K562 (cell line): ENCODE results near the gene EIF1B. TPM values are rescaled to one million over a fixed set of nuclear protein-coding genes. Genes with fewer than 3 reads are reported as not detected.

ENCODE experiments used
- ASH1L ChIP-seq: fragments of 450-650 bp; IDR thresholded peaks from 2 replicates; pipeline ENCODE4 v1.6.1; 2018; ENCODE audit warnings: borderline replicate concordance, mild to moderate bottlenecking, low read depth; ENCODE audit not compliant: partially characterized antibody
- BRCA1 ChIP-seq, 2 experiments: fragments of 450-650 bp in 1 of 2; sonication (generic) in 1 of 2; formaldehyde crosslinking in 1 of 2; IDR thresholded peaks; 2 replicates each; pipeline versions ENCODE4 v1.5.0 to v1.6.1; 2017 to 2020; ENCODE audit warnings: mild to moderate bottlenecking in 1 of 2, missing genetic modification reagents in 1 of 2
- CBX3 ChIP-seq, 2 experiments: IDR thresholded peaks; 1 replicate in 1 of 2; 2 replicates in 1 of 2; pipeline ENCODE4 v1.6.1; 2012; ENCODE audit warnings: inconsistent platforms in 2 of 2, low read length in 2 of 2, borderline replicate concordance in 1 of 2, control low read depth in 1 of 2
- CREB3 ChIP-seq: fragments of 450-650 bp; conservative IDR thresholded peaks from 2 replicates; pipeline ENCODE4 v1.6.1; 2016; ENCODE audit warnings: missing genetic modification characterization, low read depth, mild to moderate bottlenecking, missing compliant biosample characterization, moderate library complexity
- ELF2 ChIP-seq: fragments of 250-450 bp; sonication (Bioruptor Pico); IDR thresholded peaks from 2 replicates; pipeline ENCODE4 v1.5.0; 2021; ENCODE audit warnings: mild to moderate bottlenecking
- GTF2E2 ChIP-seq: fragments of 200-800 bp; sonication (Bioruptor generic); IDR thresholded peaks from 2 replicates; pipeline ENCODE4 v1.6.1; 2016; ENCODE audit warnings: missing genetic modification characterization, missing compliant biosample characterization
- HDAC1 ChIP-seq, 2 experiments: fragments of 450-650 bp; IDR thresholded peaks; 2 replicates each; pipeline ENCODE4 v1.6.1; 2016 to 2017; ENCODE audit warnings: inconsistent platforms in 1 of 2, mild to moderate bottlenecking in 1 of 2, moderate library complexity in 1 of 2
- HDGF ChIP-seq: fragments of 450-650 bp; IDR thresholded peaks from 2 replicates; pipeline ENCODE4 v1.6.1; 2016
- HNRNPLL ChIP-seq: fragments of 200-400 bp; formaldehyde crosslinking; IDR thresholded peaks from 2 replicates; pipeline ENCODE4 v1.6.1; 2017; ENCODE audit warnings: low read length, low read depth, mild to moderate bottlenecking; ENCODE audit not compliant: poor library complexity, severe bottlenecking
- KLF1 ChIP-seq: fragments of 450-650 bp; IDR thresholded peaks from 2 replicates; pipeline ENCODE4 v1.6.1; 2016; ENCODE audit warnings: missing genetic modification characterization, missing compliant biosample characterization
- MBD2 ChIP-seq: sonication (generic); IDR thresholded peaks from 2 replicates; pipeline ENCODE4 v1.6.1; 2016; ENCODE audit warnings: low read depth, borderline replicate concordance
- MEIS2 ChIP-seq: fragments of 450-650 bp; IDR thresholded peaks from 2 replicates; pipeline ENCODE4 v1.6.1; 2014; ENCODE audit warnings: mild to moderate bottlenecking; ENCODE audit not compliant: partially characterized antibody
- MTF1 ChIP-seq: fragments of 250-450 bp; sonication (Bioruptor Pico); IDR thresholded peaks from 2 replicates; pipeline ENCODE4 v1.9.0; 2021; ENCODE audit warnings: moderate library complexity, mild to moderate bottlenecking, inconsistent platforms, borderline replicate concordance
- PRMT5 ChIP-seq: sonication (generic); formaldehyde crosslinking; IDR thresholded peaks from 2 replicates; pipeline ENCODE4 v1.5.0; 2020; ENCODE audit warnings: missing genetic modification reagents
- RBM34 ChIP-seq: fragments of 200-400 bp; formaldehyde crosslinking; IDR thresholded peaks from 2 replicates; pipeline ENCODE4 v1.6.1; 2018; ENCODE audit warnings: low read length, borderline replicate concordance; ENCODE audit not compliant: insufficient read depth
- RFX7 ChIP-seq: fragments of 250-450 bp; sonication (Bioruptor Pico); IDR thresholded peaks from 2 replicates; pipeline ENCODE4 v1.5.1; 2021; ENCODE audit warnings: mild to moderate bottlenecking
- SAFB ChIP-seq: fragments of 200-400 bp; formaldehyde crosslinking; IDR thresholded peaks from 2 replicates; pipeline ENCODE4 v1.6.1; 2017; ENCODE audit warnings: low read depth, low read length, borderline replicate concordance
- SNIP1 ChIP-seq: fragments of 450-650 bp; IDR thresholded peaks from 2 replicates; pipeline ENCODE4 v1.7.1; 2017; ENCODE audit warnings: low read depth, mild to moderate bottlenecking
- SRSF9 ChIP-seq: fragments of 200-400 bp; formaldehyde crosslinking; IDR thresholded peaks from 2 replicates; pipeline ENCODE4 v1.6.1; 2017; ENCODE audit warnings: low read depth, low read length, borderline replicate concordance
- STAT5B ChIP-seq: fragments of 250-450 bp; sonication (Bioruptor Pico); IDR thresholded peaks from 2 replicates; pipeline ENCODE4 v1.8.0; 2021; ENCODE audit warnings: mild to moderate bottlenecking, inconsistent platforms
- U2AF1 ChIP-seq: fragments of 200-400 bp; formaldehyde crosslinking; optimal IDR thresholded peaks from 2 replicates; pipeline ENCODE3; 2017; ENCODE audit warnings: mild to moderate bottlenecking, low read depth, low read length, moderate library complexity
- ZFPM2 ChIP-seq: fragments of 250-450 bp; sonication (Bioruptor Pico); IDR thresholded peaks from 2 replicates; pipeline ENCODE4 v1.5.1; 2022; ENCODE audit warnings: mild to moderate bottlenecking
- ZKSCAN8 ChIP-seq: fragments of 200-800 bp; sonication (Bioruptor generic); IDR thresholded peaks from 2 replicates; pipeline ENCODE4 v1.6.1; 2016; ENCODE audit warnings: missing genetic modification characterization, missing compliant biosample characterization
- ZNF121 ChIP-seq: sonication (generic); formaldehyde crosslinking; conservative IDR thresholded peaks from 2 replicates; pipeline ENCODE4 v1.8.0; 2022; ENCODE audit warnings: missing genetic modification reagents
- ZNF165 ChIP-seq: fragments of 250-450 bp; sonication (Bioruptor Pico); IDR thresholded peaks from 2 replicates; pipeline ENCODE4 v1.4.0; 2020; ENCODE audit warnings: borderline replicate concordance
- ZNF175 ChIP-seq: fragments of 200-800 bp; sonication (Bioruptor generic); IDR thresholded peaks from 2 replicates; pipeline ENCODE4 v1.6.1; 2016; ENCODE audit warnings: low read depth, mild to moderate bottlenecking, missing genetic modification characterization, missing compliant biosample characterization
- ZNF644 ChIP-seq: fragments of 200-800 bp; sonication (Bioruptor generic); IDR thresholded peaks from 2 replicates; pipeline ENCODE4 v1.6.1; 2016; ENCODE audit warnings: low read depth, missing genetic modification characterization, missing compliant biosample characterization
- ZNF655 ChIP-seq: fragments of 250-450 bp; sonication (Bioruptor Pico); IDR thresholded peaks from 2 replicates; pipeline ENCODE4 v1.5.0; 2021
- ZZZ3 ChIP-seq: fragments of 450-650 bp; IDR thresholded peaks from 2 replicates; pipeline ENCODE4 v1.6.1; 2016; ENCODE audit warnings: antibody characterized with exemption, mild to moderate bottlenecking, moderate library complexity
- polyA plus RNA-seq, 8 experiments: library from polyadenylated mRNA; depleted of rRNA in 4 of 8; stranded (reverse) in 5 of 8; unstranded in 3 of 8; fragments of >200 nt; fragmentation: Nextera tagmentation in 2 of 8; fragmentation: Illumina TruSeq in 1 of 8; extraction: Ambion mirVana in 2 of 8; extraction: Trizol in 1 of 8; gene quantifications; 2 replicates each; pipeline versions ENCODE4 v1.2.1 to v1.2.3, GENCODE V29; 2011 to 2014; ENCODE audit warnings: inconsistent platforms in 1 of 8, missing spikeins in 1 of 8
- total RNA-seq, 7 experiments: library from RNA; depleted of rRNA in 6 of 7; stranded (reverse); fragments of >200 nt in 6 of 7; fragmentation: Illumina TruSeq in 2 of 7; extraction: Trizol in 2 of 7; gene quantifications; 2 replicates each; pipeline versions ENCODE4 v1.2.1 to v1.2.3, GENCODE V29; 2011 to 2021; ENCODE audit warnings: low replicate concordance in 1 of 7

EIF1B gene
- total and polyA plus RNA-seq, 9 of the 15 experiments (the other 6 are each of a cell fraction or from before 2014, with no cell fraction given): 18.1 to 184 (median 78.9) TPM

- TF ChIP-seq MEIS2 (no peak), ZKSCAN8 (CRISPR knock-in tag) (0 out of 2 replicates have a peak, but pooled peaks have one; percentile 61), RFX7 (no peak), MTF1 (CRISPR knock-in tag) (no peak), CREB3 (tag) (0 out of 2 replicates have a peak, but pooled peaks have one; percentile 26), ZNF121 (CRISPR knock-in tag) (no peak), PRMT5 (no peak), HDAC1 (IDR thresholded peaks at IDR 0.05) (0 out of 4 replicates have a peak, but pooled peaks of 1 of the 2 experiments have one; percentile 47), ZNF644 (tag) (peak; percentile 85), SRSF9 (no peak), ASH1L (no peak), U2AF1 (no peak), STAT5B (no peak), ZNF175 (peak; percentile 64; the same call in 1 of the 2 replicates), GTF2E2 (tag) (peak; percentile 87; the same call in 1 of the 2 replicates), ZZZ3 (0 out of 2 replicates have a peak, but pooled peaks have one; percentile 54), KLF1 (tag) (no peak), SAFB (no peak), ZNF165 (CRISPR knock-in tag) (peak; percentile 74), ELF2 (peak; percentile 76), HDGF (0 out of 2 replicates have a peak, but pooled peaks have one; percentile 52), SNIP1 (no peak), MBD2 (0 out of 2 replicates have a peak, but pooled peaks have one; percentile 51), HNRNPLL (no peak), CBX3 (IDR thresholded peaks at IDR 0.05; ENCODE audit: borderline replicate concordance in 1 of 2, low read length in 2 of 2) (peak in 1 of 2 experiments; percentile 81; a peak in 2 of 3 replicates), RBM34 (no peak), ZFPM2 (no peak), ZNF655 (CRISPR knock-in tag) (no peak), BRCA1 (IDR thresholded peaks at IDR 0.05) (no peak), BRCA1 (CRISPR knock-in tag; IDR thresholded peaks at IDR 0.05) (no peak)
Observed at GRCh38 chr3:40299721-40300335, 9.7 kb upstream of the EIF1B start (continued).
